PC-3 (cell line): ENCODE data around the gene TSPAN33.

Experiments
- CTCF ChIP-seq: fragments of 300-600 bp; sonication (generic); conservative IDR thresholded peaks from 2 replicates; pipeline ENCODE4 v1.5.1; 2017; ENCODE audit warnings: antibody characterized with exemption, low read depth, mild to moderate bottlenecking, low read length
- EZH2 ChIP-seq: fragments of 300-600 bp; sonication (generic); IDR thresholded peaks from one replicate; pipeline ENCODE4 v1.6.1; 2017; ENCODE audit warnings: antibody characterized with exemption, mild to moderate bottlenecking, low read length; ENCODE audit not compliant: unreplicated experiment

- TF ChIP-seq EZH2 (no peak), CTCF (peak; percentile 54)
Measured at GRCh38 chr7:129144834-129145668, 544 bp downstream of the TSPAN33 start.
